B cell (primary cell): ENCODE measurements around the gene STAMBP. TPM values are rescaled to one million over a fixed set of nuclear protein-coding genes. Genes with fewer than 3 reads are reported as not detected.
"Not testable (repeated sequence)": the region's sequence is repeated elsewhere in the genome, so short reads cannot be mapped to it uniquely, and the experiment has no call there.

Experiments used
- ATAC-seq: fragments of 200-7000 bp; cut with Tn5 transposase; one replicate; pipeline ENCODE4 v1.10.0; 2021; ENCODE audit warnings: low read depth, mild to moderate bottlenecking, moderate number of reproducible peaks, moderate library complexity
- CTCF ChIA-PET: fragments of 350-600 bp; sonication (Branson Sonifier 250); formaldehyde crosslinking; loops from one replicate; lab custom pipeline; 2021; ENCODE audit warnings: antibody characterized with exemption, inconsistent platforms; lab: Charles Lee
- POLR2A ChIA-PET: fragments of 350-600 bp; sonication (Branson Sonifier 250); formaldehyde crosslinking; loops from one replicate; lab custom pipeline; 2021; ENCODE audit warnings: antibody characterized with exemption; lab: Charles Lee
- DNase-seq: peaks from one replicate; pipeline ENCODE4 v3.0.0; 2013
- H2AFZ ChIP-seq: 2 replicates; pipeline ENCODE4 v1.6.1; 2012; ENCODE audit warnings: mild to moderate bottlenecking, low read depth, low read length; ENCODE audit not compliant: insufficient read depth, poor library complexity, severe bottlenecking
- H3K27ac ChIP-seq, 2 donors: 1 replicate in 1 of 2; 2 replicates in 1 of 2; pipeline ENCODE4 v1.5.1; 2012 to 2013; ENCODE audit warnings: low read length in 2 of 2, mild to moderate bottlenecking in 2 of 2, moderate library complexity in 1 of 2
- H3K27me3 ChIP-seq, 4 experiments: fragments of 200-600 bp in 1 of 4; sonication (generic) in 1 of 4; replicated peaks in 1 of 4; 1 replicate in 2 of 4; 2 replicates in 2 of 4; pipeline versions ENCODE4 v1.6.1 to v1.7.0; 2013 to 2016; ENCODE audit warnings: low read length in 3 of 4, mild to moderate bottlenecking in 2 of 4, mixed read lengths in 1 of 4, moderate library complexity in 1 of 4; ENCODE audit not compliant: insufficient read depth in 4 of 4, control insufficient read depth in 3 of 4; ENCODE audit errors: control extremely low read depth in 1 of 4
- H3K36me3 ChIP-seq, 2 experiments: replicated peaks in 1 of 2; 1 replicate in 1 of 2; 2 replicates in 1 of 2; pipeline versions ENCODE4 v1.6.1 to v1.7.1; 2013; ENCODE audit warnings: low read length in 1 of 2; ENCODE audit not compliant: insufficient read depth in 2 of 2, control insufficient read depth in 1 of 2; ENCODE audit errors: control extremely low read depth in 1 of 2, extremely low read depth in 1 of 2
- H3K4me1 ChIP-seq, 2 donors: fragments of 200-600 bp in 1 of 2; sonication (generic) in 1 of 2; 1 replicate in 1 of 2; 2 replicates in 1 of 2; pipeline versions ENCODE4 v1.5.1 to v1.6.1; 2013 to 2017; ENCODE audit warnings: low read length in 2 of 2; ENCODE audit not compliant: control insufficient read depth in 2 of 2, insufficient read depth in 2 of 2
- H3K4me2 ChIP-seq: replicated peaks from 2 replicates; pipeline ENCODE3; 2012; ENCODE audit warnings: mild to moderate bottlenecking, low read depth, low read length; ENCODE audit not compliant: poor library complexity, severe bottlenecking
- H3K4me3 ChIP-seq, 5 experiments: fragments of 200-600 bp in 1 of 5; sonication (generic) in 1 of 5; 1 replicate in 3 of 5; 2 replicates in 2 of 5; pipeline versions ENCODE4 v1.5.1 to v1.7.0; 2011 to 2016; ENCODE audit warnings: low read length in 4 of 5, mild to moderate bottlenecking in 4 of 5, low read depth in 2 of 5, control low read depth in 1 of 5, moderate library complexity in 1 of 5; ENCODE audit not compliant: insufficient read depth in 1 of 5; ENCODE audit errors: control extremely low read depth in 1 of 5, extremely low read depth in 1 of 5
- H3K79me2 ChIP-seq: fragments of 200-600 bp; sonication (generic); one replicate; pipeline ENCODE4 v1.6.0; 2016; ENCODE audit warnings: low read length; ENCODE audit not compliant: control insufficient read depth, insufficient read depth
- H3K9ac ChIP-seq: fragments of 200-600 bp; sonication (generic); 2 replicates; pipeline ENCODE4 v1.6.1; 2017; ENCODE audit warnings: mild to moderate bottlenecking, low read length, moderate library complexity
- H3K9me3 ChIP-seq, 3 donors: one replicate each; pipeline versions ENCODE4 v1.6.1 to v1.7.1; 2013; ENCODE audit warnings: low read length in 2 of 3; ENCODE audit not compliant: control insufficient read depth in 2 of 3, insufficient read depth in 1 of 3; ENCODE audit errors: control extremely low read depth in 1 of 3
- H4K20me1 ChIP-seq: 2 replicates; pipeline ENCODE4 v1.6.0; 2012; ENCODE audit warnings: mild to moderate bottlenecking, low read length; ENCODE audit not compliant: insufficient read depth, control insufficient read depth, poor library complexity, severe bottlenecking
- H3K27ac Mint-ChIP-seq: one replicate; pipeline ENCODE4 v1.8.0; 2021; ENCODE audit warnings: mixed read lengths
- H3K27me3 Mint-ChIP-seq: one replicate; pipeline ENCODE4 v1.8.0; 2021; ENCODE audit warnings: mixed read lengths
- H3K4me1 Mint-ChIP-seq: one replicate; pipeline ENCODE4 v1.8.0; 2021; ENCODE audit warnings: mixed read lengths
- H3K4me3 Mint-ChIP-seq: one replicate; pipeline ENCODE4 v1.8.0; 2021; ENCODE audit warnings: mixed read lengths
- H3K9me3 Mint-ChIP-seq: one replicate; pipeline ENCODE4 v1.8.0; 2022; ENCODE audit warnings: mixed read lengths; ENCODE audit not compliant: insufficient read depth
- EZH2 ChIP-seq: IDR thresholded peaks from 2 replicates; pipeline ENCODE4 v1.6.1; 2012; ENCODE audit warnings: borderline replicate concordance, low read depth, mild to moderate bottlenecking, moderate library complexity, low read length; ENCODE audit not compliant: insufficient read depth, poor library complexity, severe bottlenecking
- WGBS: methylation state at CpG from one replicate; pipeline ENCODE4 v1.1.5; 2013; ENCODE audit warnings: missing lambda C conversion rate; ENCODE audit not compliant: insufficient coverage; 5-methylcytosine and 5-hydroxymethylcytosine counted together
- intact Hi-C: fragments of 100-400 bp; cut with micrococcal nuclease; formaldehyde crosslinking; loops from one replicate; pipeline ENCODE4 v1.10.0; 2022
- polyA plus RNA-seq: library from polyadenylated mRNA; depleted of rRNA; stranded (reverse); fragments of >200 nt; gene quantifications from 2 replicates; pipeline ENCODE4 v1.2.3, GENCODE V29; 2012
- total RNA-seq, 2 donors: library from RNA; stranded (reverse); fragments of 120-200 nt in 1 of 2; gene quantifications; 1 replicate in 1 of 2; 2 replicates in 1 of 2; pipeline versions ENCODE4 v1.2.3 to v1.2.4, GENCODE V29; 2013 to 2022
- TF ChIP-seq, protein P1 (sequence below): fragments of 200-600 bp; IDR thresholded peaks from one replicate; pipeline ENCODE4 v1.8.0; 2022; ENCODE audit warnings: antibody characterized with exemption, mild to moderate bottlenecking

The STAMBP gene
- total and polyA plus RNA-seq, 2 donors (not counting 1 experiment from before 2014, with no cell fraction given): 21.8 to 32.5 TPM

DNA sequence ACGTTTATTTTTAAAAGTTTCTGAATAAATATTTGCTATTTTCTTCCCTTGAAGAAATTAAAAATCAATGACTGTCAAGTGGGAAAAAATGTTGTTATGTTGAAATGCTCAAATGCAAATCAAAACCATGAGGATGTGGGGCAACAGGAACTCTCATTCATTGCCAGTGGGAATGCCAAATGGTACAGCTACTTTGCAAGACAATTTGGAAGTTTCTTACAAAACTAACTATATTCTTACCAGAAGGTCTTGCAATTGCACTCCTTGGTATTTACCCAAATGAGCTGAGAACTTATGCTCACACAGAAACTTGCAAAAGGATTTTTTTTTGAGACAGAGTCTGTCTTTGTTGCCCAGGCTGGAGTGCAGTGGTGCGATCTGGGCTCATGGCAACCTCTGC lies 56.6 kb downstream of the STAMBP start:
- Histone ChIP-seq H4K20me1 (no peaks in the 10 kb centered on the region), H3K4me2 (no peak overlapping the region), H3K4me3 (no peak overlapping the region), H3K9ac (no peak overlapping the region), H3K4me1 (no peaks in the 10 kb centered on the region), H3K27me3 (peaks cover 0 to 3% (median 0%) of the 10 kb centered on the region in 4 experiments), H3K9me3 (no peaks in the 10 kb centered on the region), H3K79me2 (no peaks in the 10 kb centered on the region), H3K36me3 (no peaks in the 10 kb centered on the region), H3K27ac (no peak overlapping the region), H2AFZ (no peak overlapping the region)
- Mint-ChIP-seq H3K4me3 (no peak overlapping the region), H3K4me1 (no peaks in the 10 kb centered on the region), H3K27me3 (peaks cover 24% of the 10 kb centered on the region), H3K9me3 (no peaks in the 10 kb centered on the region), H3K27ac (no peak overlapping the region)
- WGBS: 82% methylated on average over 1 of the region's 2 CpGs
- TF ChIP-seq EZH2: no peak
- TF ChIP-seq, protein P1, sequence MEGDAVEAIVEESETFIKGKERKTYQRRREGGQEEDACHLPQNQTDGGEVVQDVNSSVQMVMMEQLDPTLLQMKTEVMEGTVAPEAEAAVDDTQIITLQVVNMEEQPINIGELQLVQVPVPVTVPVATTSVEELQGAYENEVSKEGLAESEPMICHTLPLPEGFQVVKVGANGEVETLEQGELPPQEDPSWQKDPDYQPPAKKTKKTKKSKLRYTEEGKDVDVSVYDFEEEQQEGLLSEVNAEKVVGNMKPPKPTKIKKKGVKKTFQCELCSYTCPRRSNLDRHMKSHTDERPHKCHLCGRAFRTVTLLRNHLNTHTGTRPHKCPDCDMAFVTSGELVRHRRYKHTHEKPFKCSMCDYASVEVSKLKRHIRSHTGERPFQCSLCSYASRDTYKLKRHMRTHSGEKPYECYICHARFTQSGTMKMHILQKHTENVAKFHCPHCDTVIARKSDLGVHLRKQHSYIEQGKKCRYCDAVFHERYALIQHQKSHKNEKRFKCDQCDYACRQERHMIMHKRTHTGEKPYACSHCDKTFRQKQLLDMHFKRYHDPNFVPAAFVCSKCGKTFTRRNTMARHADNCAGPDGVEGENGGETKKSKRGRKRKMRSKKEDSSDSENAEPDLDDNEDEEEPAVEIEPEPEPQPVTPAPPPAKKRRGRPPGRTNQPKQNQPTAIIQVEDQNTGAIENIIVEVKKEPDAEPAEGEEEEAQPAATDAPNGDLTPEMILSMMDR: no peak
- POLR2A ChIA-PET: no interaction called here
- no peak for ATAC-seq
- intact Hi-C loops: no loop called here
- CTCF ChIA-PET: no interaction called here
- no peak for DNase-seq

DNA sequence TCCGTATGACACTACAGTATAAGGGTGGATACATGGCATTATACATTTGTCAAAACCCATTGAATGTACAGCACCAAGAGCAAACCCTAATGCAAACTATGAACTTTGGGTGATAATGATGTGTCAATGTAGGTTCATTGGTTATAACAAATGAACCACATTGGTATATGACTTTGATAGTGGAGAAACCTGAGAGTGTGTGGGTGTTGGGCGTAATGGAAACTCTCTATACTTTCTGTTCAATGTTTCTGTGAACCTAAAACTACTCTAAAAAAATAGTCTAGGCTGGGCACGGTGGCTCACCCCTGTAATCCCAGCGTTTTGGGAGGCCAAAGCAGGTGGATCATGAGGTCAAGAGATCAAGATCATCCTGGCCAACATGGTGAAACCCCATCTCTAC lies 57.6 kb downstream of the STAMBP start:
- Mint-ChIP-seq H3K27ac (no peak overlapping the region), H3K27me3 (peaks cover 26% of the 10 kb centered on the region), H3K9me3 (no peaks in the 10 kb centered on the region), H3K4me3 (no peak overlapping the region), H3K4me1 (no peaks in the 10 kb centered on the region)
- Histone ChIP-seq H3K4me2 (no peak overlapping the region), H2AFZ (no peak overlapping the region), H3K9ac (no peak overlapping the region), H3K27me3 (peaks cover 0 to 3% (median 0%) of the 10 kb centered on the region in 4 experiments), H3K27ac (no peak overlapping the region), H3K4me1 (no peaks in the 10 kb centered on the region), H3K4me3 (no peak overlapping the region), H3K36me3 (no peaks in the 10 kb centered on the region), H4K20me1 (no peaks in the 10 kb centered on the region), H3K79me2 (no peaks in the 10 kb centered on the region), H3K9me3 (no peaks in the 10 kb centered on the region)
- TF ChIP-seq, protein P1: no peak
- TF ChIP-seq EZH2: no peak
- intact Hi-C loops: no loop called here
- DNase-seq (no peak), ATAC-seq (no peak)
- ChIA-PET POLR2A (no interaction called here), CTCF (no interaction called here)
- WGBS: no CpG with 5 or more reads among the region's 4 CpGs

DNA sequence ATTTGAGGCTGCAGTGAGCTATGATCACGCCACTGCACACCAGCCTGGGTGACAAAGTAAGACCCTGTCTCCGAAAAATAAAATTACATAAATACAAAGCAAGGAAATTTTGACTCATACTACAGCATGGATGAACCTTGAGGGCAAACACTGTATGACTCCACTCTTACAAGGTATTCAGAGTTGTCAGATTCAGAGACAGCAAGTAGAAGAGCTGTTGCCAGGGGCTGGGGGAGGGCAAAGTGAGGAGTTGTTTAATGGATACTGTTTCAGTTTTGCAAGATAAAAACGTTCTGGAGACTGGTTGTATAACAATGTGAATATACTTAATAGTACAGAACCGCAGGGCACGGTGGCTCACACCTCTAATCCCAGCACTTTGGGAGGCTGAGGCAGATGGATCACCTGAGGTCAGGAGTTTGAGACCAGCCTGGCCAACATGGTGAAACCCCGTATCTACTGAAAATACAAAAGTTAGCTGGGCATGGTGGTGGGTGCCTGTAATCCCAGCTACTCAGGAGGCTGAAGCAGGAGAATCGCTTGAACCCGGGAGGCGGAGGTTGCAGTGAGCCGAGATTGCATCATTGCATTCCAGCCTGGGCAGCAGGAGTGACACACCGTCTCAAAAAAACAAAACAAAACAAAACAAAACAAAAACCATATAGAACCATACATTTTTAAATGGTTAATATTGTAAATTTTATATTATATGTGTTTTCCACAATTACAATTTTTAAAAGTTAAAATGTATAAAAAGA lies 59.0 kb downstream of the STAMBP start:
- intact Hi-C loops, H3K27me3 ChIP-seq, ATAC-seq, H3K79me2 ChIP-seq, CTCF ChIA-PET, H3K4me3 ChIP-seq, H3K4me3 Mint-ChIP-seq, H3K27ac Mint-ChIP-seq, H3K9me3 Mint-ChIP-seq, H3K4me2 ChIP-seq, H3K9ac ChIP-seq, DNase-seq, POLR2A ChIA-PET, H3K36me3 ChIP-seq, H4K20me1 ChIP-seq, H3K4me1 ChIP-seq, H2AFZ ChIP-seq, H3K27ac ChIP-seq, H3K4me1 Mint-ChIP-seq, H3K9me3 ChIP-seq: not testable (repeated sequence)
- 93% methylated on average over 2 of the region's 11 CpGs for WGBS
- peaks cover 26% of the 10 kb centered on the region for H3K27me3 Mint-ChIP-seq
